ELF-1 (cell line): Measurements from ENCODE around the gene CACNG5.
A peak's percentile ranks its signal among the peaks of the same experiment; 100 is the strongest.

Source experiments
- DNase-seq: peaks from one replicate; pipeline ENCODE4 v3.0.0-alpha.2; 2016; ENCODE audit warnings: low read depth, low spot score

CACNG5 gene

DNA sequence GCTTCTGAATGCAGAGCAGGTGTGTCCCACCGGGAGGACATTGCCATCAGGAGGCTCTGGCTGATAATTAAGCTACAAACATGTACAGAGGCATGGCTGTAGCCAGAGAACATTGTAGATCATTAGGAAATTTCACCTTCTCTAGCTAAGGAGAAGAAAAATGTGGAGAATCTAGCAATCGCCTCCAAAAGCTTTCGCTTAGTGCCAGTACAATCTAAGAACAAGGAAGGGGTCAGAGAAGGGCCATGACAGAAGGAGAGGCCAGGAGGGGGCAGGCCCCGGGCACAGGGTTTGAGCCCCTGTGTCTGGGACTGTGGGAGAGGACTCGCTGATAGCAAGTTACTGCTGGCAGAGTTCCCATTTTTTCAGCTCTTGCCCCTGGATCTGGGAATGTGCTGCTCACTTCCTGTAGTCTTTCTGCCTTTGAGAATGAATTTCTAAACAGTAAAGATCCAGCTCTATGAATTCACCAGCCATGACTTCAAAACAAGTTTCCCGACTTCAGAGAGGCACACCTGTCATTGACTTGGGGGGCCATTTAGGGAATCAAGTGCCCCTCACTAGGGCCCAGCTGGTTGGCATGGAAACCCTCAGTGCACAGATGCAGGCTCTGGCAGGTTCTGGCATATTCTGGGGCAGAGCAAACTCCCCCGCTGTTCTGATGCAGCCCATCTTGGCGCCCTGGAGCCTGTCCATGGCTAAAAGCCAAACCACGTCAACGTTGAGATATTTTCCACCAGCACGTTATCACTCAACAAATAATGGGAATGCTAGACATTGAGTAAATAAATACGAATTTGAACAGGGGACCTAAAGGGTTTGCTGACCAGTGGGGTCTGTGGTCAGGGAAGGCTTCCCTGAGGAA lies 70.1 kb downstream of the CACNG5 start:
- DNase-seq: no peak

GRCh38 chr17:66906321-66907278 lies 71.7 kb downstream of the CACNG5 start:
- peak; percentile 74 for DNase-seq

- DNase-seq: no peak
Measured at GRCh38 chr17:66909804-66910373, 75.0 kb downstream of the CACNG5 start.

DNA sequence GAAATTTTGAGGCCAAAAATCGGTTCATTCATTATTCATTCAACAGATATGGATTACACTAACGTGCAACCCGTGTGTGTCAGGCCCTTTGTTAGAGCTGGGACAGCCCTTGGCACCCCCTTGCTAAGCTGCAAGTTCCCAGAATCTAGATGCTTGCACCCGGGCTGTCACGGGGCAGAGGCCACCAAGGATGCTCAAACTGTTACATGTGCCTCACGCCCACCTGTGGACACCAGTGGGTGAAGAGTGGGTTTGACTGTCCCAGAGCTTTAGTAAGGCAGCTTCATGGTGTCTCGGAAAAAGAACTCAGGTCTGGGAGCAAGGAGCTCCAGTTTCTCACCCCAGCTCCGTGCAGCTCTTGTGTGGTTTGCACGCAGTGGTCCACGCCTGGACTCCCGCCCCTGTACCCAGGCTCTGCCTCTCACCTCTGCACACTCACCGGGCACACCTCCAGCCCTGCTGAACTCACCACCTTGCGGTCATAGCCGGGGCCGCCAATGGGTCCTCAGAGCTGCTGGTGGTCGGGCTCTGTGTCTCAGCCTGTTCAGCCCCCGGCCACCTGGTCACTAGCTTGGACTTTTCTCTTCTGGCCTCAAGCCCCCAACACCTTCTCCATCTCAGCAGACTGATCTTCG lies 75.9 kb downstream of the CACNG5 start:
- DNase-seq: no peak

- DNase-seq: no peak
Measured at GRCh38 chr17:66915204-66915611, 80.3 kb downstream of the CACNG5 start.

DNA sequence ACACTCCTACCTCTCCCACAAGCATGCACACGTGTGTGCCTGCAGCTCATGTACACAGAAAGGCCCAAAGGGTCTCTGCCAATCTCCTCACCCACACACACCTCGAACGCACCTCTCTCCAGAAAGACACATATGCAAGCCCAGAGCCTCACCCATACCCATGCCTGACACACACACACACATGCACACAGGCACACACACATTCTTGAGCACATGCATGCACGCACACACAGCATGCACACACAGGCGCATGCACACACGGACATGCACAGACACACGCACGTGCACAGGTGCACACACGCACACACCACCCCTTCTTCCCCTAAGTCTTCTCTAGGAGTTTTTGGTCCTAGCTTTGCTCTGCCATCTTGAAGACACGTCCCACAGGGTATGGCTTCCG lies 80.9 kb downstream of the CACNG5 start:
- no peak for DNase-seq

DNA sequence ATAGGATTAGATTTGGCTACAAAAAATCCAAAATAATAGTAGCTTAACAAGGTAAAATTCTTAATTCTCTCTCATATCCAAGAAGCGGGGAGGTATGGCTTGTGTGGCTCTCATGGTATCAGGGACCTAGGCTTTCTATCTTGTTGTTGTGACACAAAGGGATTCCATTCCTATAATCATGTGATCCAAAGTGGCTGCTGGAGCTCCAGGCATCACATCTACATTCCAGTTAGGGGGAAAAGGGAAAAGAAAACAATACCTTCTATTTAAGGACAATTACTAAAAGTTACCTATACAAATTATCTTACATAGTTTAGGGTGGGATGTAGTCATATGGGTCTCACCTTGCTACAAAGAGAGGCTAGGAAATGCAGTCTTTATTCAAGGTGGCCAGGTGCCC lies 82.0 kb downstream of the CACNG5 start:
- no peak for DNase-seq

DNA sequence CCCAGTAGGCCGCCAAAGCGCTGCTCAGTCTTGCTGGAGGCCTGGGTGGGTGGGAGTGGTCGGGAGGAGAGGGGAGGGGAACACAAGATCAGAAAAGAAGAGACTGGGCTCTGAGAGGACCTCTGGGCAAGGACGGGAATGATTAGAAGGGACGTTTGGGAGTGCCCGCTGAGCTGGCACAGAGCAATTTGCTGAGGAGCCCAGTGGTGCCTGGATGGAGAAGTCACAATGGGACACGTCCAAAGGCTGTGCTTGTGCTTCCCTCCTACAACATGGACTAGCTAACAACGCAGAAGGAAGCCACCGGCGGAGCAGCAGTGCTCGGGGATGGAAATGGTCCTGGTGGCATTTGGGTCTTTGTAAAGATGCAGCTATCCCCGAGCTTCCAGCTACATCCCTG lies 84.0 kb downstream of the CACNG5 start:
- no peak for DNase-seq

- DNase-seq: no peak
Measured at GRCh38 chr17:66920435-66920834, 85.5 kb downstream of the CACNG5 start.

- DNase-seq: no peak
Measured at GRCh38 chr17:66920950-66921349, 86.0 kb downstream of the CACNG5 start.

GRCh38 chr17:66923886-66924285 lies 89.0 kb downstream of the CACNG5 start:
- DNase-seq: no peak

DNA sequence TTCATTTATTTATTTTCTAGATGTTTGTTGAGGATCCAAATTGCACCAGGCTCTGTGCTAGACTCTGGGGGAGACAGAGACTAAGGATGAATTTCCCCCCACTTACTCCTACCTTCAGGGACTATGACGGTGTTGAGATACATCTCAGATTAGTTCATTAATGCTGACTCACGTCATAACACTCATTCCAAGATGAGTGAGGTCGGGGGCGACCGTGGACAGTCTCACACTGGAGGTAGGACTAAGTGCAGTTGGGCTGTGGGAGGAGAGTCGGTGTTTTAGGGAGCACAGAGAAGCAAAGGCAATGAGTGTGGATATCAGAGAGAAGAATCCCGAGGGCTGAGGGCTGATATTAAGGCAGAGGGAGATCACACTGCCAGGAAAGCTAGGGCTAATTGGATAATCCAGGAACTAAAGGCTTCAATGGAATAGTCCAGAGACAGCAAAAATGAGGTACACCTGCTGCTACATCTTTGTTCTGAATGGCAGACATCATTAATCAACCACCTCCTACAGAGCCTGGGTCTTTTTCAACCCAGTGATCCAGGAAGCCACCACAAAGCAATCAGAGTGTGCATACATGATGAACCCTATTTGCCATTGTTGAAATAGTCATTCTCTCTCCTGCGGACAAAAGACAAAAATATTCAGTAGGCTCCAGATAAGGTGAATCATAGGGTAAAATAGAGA lies 91.0 kb downstream of the CACNG5 start:
- no peak for DNase-seq

GRCh38 chr17:66928949-66929348 lies 94.0 kb downstream of the CACNG5 start:
- no peak for DNase-seq

DNA sequence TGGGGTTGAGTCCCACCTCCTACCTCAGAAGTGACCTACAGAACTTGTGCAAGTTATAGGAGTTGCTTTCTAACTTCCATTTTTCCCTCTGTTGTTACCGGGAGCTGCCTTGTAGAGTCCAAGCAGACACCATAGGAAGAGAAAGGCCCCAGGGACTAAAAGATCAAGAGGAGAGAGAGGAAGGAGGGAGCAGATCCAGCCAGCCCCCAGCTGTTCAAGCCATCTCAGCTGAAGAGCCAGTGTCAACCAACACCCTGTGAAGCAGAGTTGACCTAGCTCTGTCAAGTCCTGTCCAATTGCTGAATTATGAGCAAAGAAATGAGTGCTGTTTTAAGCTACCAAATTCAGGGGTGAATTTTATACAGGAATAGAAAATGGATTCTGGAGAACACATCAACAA lies 94.7 kb downstream of the CACNG5 start:
- DNase-seq: no peak

GRCh38 chr17:66930933-66931332 lies 96.0 kb downstream of the CACNG5 start:
- DNase-seq: no peak

DNA sequence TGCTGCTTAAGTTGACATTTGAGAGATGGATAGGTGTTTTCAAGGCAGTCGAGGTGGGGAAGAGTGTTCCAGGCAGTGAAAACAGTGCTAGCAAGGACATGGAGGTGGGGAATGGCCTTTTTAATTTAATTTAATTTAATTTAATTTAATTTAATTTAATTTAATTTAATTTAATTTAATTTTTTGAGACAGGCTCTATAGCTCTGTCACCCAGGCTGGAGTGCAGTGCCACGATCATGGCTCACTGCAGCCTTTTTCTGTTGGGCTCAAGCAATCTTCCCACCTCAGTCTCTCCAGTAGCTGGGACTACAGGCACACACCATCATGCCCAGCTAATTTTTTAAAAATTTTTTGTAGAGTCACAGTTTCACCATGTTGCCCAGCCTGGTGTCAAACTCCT lies 97.4 kb downstream of the CACNG5 start:
- DNase-seq: no peak

DNA sequence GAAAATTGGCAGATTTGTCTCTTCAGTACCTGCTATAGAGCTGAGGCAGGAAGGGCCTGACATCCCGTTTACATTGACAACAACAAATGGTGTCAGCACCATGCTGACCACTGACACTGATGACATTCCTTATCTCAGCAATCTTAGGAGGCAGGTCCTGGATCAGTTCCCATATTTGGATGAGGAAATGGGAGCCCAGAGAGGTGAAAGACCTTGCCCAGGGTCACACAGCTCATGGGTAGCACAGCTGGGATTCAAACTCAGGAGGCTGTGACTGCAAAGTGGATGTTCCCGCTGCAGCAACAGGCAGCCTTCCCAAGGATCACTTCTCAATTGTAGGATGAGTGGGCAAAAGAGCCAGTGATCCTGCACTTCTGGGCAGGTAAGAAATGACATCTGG lies 99.1 kb downstream of the CACNG5 start:
- DNase-seq: no peak
